Kidney tubule cell (primary cell): Measurements from ENCODE around the gene RGS9BP.
"Not testable (repeated sequence)": the region's sequence is repeated elsewhere in the genome, so short reads cannot be mapped to it uniquely, and the experiment has no call there.

ENCODE experiments used
- DNase-seq: peaks from one replicate; pipeline ENCODE4 v3.0.0-alpha.2; 2018; ENCODE audit warnings: low spot score

Gene RGS9BP, protein sequence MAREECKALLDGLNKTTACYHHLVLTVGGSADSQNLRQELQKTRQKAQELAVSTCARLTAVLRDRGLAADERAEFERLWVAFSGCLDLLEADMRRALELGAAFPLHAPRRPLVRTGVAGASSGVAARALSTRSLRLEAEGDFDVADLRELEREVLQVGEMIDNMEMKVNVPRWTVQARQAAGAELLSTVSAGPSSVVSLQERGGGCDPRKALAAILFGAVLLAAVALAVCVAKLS

DNA sequence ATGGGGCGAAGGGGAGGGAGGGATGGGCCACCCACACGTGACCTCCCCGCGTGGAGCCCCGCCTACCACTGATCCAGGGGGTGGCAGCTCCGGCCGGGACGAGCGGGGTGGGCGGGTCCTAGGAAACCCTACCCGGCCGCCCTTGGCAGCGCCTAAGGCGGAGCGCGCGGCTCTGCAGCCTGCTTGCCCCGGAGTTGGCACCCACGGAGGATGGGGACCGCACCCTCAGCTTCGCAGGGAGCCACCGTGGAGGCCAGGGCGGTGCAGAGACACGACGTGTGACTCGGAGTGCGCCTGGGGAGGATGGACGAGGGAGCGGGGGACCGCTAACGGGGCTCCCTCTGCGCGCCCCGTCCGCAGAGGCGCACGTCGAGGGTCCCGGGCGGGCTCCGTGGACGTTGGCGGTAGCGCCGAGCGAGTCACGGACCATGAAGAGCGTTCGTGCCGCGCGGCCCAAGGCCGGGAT, at the start of gene RGS9BP:
TSS of gene RGS9BP (plus strand) at position 129 of the 466 bp plus-strand sequence. CDS start 416 bp downstream, outside the sequence.
- DNase-seq = peak; percentile 66

DNA sequence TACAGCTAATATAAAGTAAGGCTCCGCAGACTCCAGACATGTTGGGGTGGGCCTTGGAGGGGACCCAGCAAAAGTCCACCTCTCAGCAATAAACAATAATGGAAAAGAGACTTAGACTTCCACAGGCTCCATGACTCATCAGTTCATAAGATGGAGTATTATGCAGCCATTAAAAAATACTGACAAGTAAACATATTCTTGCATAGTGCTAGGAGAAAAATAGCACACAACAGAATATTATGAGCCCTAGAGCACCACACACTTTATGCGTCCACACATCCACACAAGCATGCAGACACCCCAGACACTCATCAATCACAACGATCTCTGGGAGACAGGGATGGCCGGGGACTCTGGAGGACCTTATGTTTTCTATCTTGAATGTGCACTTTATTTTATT, 48.7 kb upstream of the RGS9BP start:
- no peak for DNase-seq

- DNase-seq = no peak
Observed at GRCh38 chr19:32627714-32628270, 47.9 kb upstream of the RGS9BP start.

DNA sequence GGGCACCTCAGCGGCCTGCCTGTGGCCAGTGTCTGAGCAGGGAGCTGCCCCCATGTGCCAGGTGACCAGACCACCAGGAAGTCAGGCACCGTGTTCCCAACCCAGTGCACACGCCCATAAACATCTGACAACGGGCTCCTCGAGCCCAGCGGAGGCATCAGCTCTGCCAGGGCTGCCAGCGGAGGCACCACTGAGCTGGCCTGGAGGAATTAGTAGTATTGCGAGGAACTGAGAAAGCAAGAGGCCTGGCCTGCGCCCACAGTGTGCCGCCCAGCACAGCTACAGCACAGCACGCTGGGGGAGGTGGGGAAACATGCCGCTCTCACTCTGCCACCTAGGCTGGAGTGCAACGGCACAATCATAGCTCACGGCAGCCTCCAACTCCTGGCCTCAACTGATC, 45.3 kb upstream of the RGS9BP start:
- DNase-seq = no peak

- DNase-seq = no peak
Observed at GRCh38 chr19:32631381-32631780, 44.3 kb upstream of the RGS9BP start.

- no peak for DNase-seq
Observed at GRCh38 chr19:32637480-32637879, 38.2 kb upstream of the RGS9BP start.

- DNase-seq = no peak
Observed at GRCh38 chr19:32638625-32639024, 37.0 kb upstream of the RGS9BP start.

DNA sequence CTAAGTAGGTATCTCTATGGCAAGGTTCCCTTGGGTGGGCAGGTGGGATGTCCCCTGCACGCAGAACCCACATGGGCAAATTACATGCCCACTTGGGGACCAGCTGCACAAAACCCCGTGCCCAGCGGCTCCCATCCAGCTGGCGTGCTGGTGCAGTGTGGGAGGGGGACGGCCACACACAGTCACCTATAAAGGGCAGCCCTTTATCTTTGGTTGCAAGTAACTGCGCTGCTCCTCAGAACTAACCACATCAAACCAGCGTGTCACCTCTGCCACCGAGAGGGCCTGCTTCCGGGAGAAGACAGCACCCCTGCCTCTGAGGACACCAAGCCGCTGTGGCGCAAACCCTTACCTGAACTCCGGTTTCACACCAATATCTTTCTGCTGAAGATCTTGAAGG, 32.9 kb upstream of the RGS9BP start:
- DNase-seq = no peak

DNA sequence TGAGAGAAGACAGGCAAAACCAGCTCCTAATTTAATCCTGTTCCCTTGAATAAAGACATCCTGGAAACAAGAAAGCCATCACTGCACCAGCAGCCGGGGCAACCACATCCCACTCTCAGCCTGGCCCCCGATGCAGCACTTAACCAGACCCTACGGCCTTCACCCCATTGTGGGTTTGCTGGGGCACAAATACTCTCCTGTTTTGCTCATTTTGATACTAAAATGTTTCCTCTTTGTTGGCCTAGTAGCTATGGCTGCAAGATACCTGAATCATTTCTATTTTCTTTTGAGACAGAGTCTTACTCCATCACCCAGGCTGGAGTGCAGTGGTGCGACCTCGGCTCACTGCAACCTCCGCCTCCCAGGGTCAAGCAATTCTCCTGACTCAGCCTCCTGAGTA, 29.1 kb upstream of the RGS9BP start:
- no peak for DNase-seq

- DNase-seq = no peak
Observed at GRCh38 chr19:32647361-32647760, 28.3 kb upstream of the RGS9BP start.

DNA sequence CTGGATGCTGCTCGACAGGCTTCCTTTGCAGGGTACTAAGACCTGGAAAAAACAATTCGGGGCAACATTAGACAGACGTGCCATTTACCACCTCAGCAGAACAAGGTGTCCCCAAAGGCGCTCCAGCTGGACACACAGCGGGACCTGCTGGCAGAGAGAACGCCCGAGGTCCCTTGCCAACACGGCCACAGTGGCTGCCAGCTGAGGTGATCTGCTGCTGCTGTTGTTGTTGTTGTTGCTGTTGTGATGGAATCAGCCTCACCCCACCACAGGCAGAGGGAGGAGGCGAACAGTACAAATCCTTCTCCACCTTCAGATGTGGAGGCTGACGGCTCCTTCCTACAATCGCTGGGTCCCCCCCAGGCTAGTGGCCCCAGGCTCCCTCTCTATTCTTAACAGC, 25.9 kb upstream of the RGS9BP start:
- DNase-seq = no peak

DNA sequence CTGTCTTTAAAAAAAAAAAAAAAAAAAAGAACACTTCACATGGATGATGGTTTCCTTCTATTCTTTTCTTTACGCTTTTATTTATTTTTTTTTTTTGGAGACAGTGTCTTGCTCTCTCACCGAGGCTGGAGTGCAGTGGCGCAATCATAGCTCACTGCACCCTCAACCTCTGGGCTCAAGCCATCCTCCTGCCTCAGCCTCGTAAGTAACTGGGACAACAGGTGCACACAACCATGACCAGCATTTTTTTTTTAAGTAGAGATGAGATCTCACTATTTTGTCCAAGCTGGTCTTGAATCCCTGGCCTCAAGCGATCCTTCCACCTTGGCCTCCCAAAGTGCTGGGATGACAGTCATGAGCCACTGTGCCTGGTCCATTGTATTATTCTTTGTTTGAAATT, 25.0 kb upstream of the RGS9BP start:
- no peak for DNase-seq

GRCh38 chr19:32651729-32652140, 23.9 kb upstream of the RGS9BP start:
- DNase-seq = no peak

DNA sequence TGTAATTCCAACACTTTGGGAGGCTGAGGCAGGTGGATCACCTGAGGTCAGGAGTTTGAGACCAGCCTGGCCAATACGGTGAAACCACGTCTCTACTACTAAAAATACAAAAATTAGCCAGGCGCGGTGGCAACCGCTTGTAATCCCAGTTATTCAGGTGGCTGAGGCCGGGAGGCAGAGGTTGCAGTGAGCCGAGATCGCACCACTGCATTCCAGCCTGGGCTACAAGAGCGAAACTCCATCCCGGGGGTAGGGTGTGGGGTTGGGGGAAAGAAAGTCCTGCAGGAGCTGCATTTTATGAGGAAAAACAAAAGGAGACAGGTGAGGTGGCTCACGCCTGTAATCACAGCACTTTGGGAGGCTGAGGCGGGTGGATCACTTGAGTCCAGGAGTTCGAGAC, 23.3 kb upstream of the RGS9BP start:
- not testable (repeated sequence) for DNase-seq

- DNase-seq = peak; percentile 68
Observed at GRCh38 chr19:32652894-32653598, 22.6 kb upstream of the RGS9BP start.

DNA sequence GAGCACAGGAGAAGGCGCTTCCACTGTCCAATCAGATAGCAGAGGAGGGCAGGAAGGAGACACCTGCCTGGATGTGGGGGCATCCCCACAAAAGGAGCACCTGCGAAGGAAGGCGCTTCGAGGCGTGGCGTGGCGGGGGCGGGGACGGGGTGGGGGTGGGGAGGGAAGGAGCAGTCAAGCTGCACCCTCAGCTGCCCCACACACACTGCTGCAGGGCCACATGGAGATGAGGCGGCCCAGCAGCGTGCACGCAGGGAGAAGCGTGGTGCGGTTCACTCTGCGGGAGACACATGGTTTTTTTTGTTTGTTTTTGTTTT, 22.1 kb upstream of the RGS9BP start:
- no peak for DNase-seq

- DNase-seq = not testable (repeated sequence)
Observed at GRCh38 chr19:32656379-32656778, 19.3 kb upstream of the RGS9BP start.

- no peak for DNase-seq
Observed at GRCh38 chr19:32658075-32658474, 17.6 kb upstream of the RGS9BP start.

DNA sequence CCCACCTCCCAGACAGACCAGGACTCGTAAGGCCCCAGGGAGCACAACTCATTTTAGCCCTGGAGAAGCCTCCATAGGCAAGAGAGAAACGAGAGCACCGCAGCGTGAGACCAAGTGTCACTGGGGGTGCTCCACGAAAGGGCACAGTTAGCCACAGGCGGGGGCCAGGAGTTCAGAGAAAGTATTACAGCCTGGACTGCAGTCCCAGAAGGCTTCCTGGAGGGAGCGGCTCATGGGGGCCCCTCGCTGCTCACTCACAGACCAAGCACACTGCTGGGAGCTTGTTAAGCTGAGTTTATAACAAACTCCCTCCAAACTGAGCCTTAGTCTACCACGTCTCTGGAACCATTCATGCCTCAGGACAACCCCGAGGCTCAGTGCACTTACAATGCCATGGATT, 17.1 kb upstream of the RGS9BP start:
- DNase-seq = no peak

GRCh38 chr19:32661318-32661717, 14.3 kb upstream of the RGS9BP start:
- DNase-seq = no peak

GRCh38 chr19:32662186-32662585, 13.5 kb upstream of the RGS9BP start:
- DNase-seq = peak; percentile 19

GRCh38 chr19:32666084-32666483, 9.6 kb upstream of the RGS9BP start:
- DNase-seq = no peak

DNA sequence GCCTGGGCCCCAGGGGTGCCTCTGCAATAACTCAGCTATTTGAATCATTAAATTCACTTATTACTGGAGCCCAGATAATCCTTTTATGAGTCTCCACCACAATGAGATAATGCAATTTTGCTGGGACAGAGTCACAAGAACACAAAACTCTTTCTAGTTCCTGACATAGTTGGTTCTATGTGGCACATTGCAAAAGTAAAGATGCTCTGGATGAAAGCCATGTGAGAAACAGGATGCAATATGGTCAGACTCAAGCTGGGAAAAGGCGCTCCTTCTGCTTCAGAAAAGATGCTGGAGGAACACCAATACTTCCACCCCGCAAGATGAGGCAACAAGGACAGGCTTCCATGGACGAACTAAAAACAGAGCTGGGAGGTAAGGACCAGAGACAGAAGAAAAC, 6.3 kb upstream of the RGS9BP start:
- no peak for DNase-seq
